ENCODE results near the gene OTX2. TPM values are rescaled to one million over a fixed set of nuclear protein-coding genes. Genes with fewer than 3 reads are reported as not detected.

The OTX2 gene
- total RNA-seq, 4 donors from 2014 or later, result not detected

- intact Hi-C loops (cut with DNase I), result no loop called here
- Histone ChIP-seq H3K4me3 (replicated peaks in 1 of 3) (no peak overlapping the region), H3K4me1 (peaks cover 3 to 24% of the 10 kb centered on the region in 2 donors), H3K9me3 (no peaks in the 10 kb centered on the region), H3K27ac (no peak overlapping the region), H3K27me3 (peaks cover 60% of the 10 kb centered on the region), H3K36me3 (no peaks in the 10 kb centered on the region)
- no peak for DNase-seq
- TF ChIP-seq POLR2A (IDR thresholded peaks at IDR 0.05) (no peak), CTCF (IDR thresholded peaks at IDR 0.05) (no peak)
- WGBS, 2 donors, result 12 to 19% methylated on average over 5 of the region's 5 CpGs
Observed at GRCh38 chr14:56799343-56799645, 11.0 kb downstream of the OTX2 start.

- DNase-seq, result no peak
- no peak overlapping the region for H3K4me3 ChIP-seq (replicated peaks in 1 of 3)
- no peaks in the 10 kb centered on the region for H3K36me3 ChIP-seq
- no peak overlapping the region for H3K27ac ChIP-seq
- H3K9me3 ChIP-seq, result no peaks in the 10 kb centered on the region
- peaks cover 5 to 25% of the 10 kb centered on the region in 2 donors for H3K4me1 ChIP-seq
- H3K27me3 ChIP-seq, result peaks cover 58% of the 10 kb centered on the region
- WGBS, 2 donors, result 11 to 19% methylated on average over 27 to 32 of the region's 41 CpGs
- intact Hi-C loops (cut with DNase I), result no loop called here
- TF ChIP-seq POLR2A (IDR thresholded peaks at IDR 0.05) (no peak), CTCF (IDR thresholded peaks at IDR 0.05) (no peak)
Observed at GRCh38 chr14:56798447-56799342, 11.6 kb downstream of the OTX2 start.

GRCh38 chr14:56797569-56798446 is 12.5 kb downstream of the OTX2 start:
- no peak for TF ChIP-seq CTCF (IDR thresholded peaks at IDR 0.05)
- TF ChIP-seq POLR2A (IDR thresholded peaks at IDR 0.05), result no peak
- Histone ChIP-seq H3K9me3 (no peaks in the 10 kb centered on the region), H3K4me3 (replicated peaks in 1 of 3) (no peak overlapping the region), H3K36me3 (no peaks in the 10 kb centered on the region), H3K4me1 (peaks cover 5 to 25% of the 10 kb centered on the region in 2 donors), H3K27me3 (peaks cover 54% of the 10 kb centered on the region), H3K27ac (no peak overlapping the region)
- WGBS, 2 donors, result 3 to 5% methylated on average over 18 to 34 of the region's 77 CpGs
- intact Hi-C loops (cut with DNase I), result no loop called here
- no peak for DNase-seq

- DNase-seq, result no peak
Observed at GRCh38 chr14:56797003-56797568, 13.2 kb downstream of the OTX2 start.

GRCh38 chr14:56796259-56796658 is 14.0 kb downstream of the OTX2 start:
- H3K4me3 ChIP-seq (replicated peaks in 1 of 3), result no peak overlapping the region
- H3K27me3 ChIP-seq, result peaks cover 56% of the 10 kb centered on the region
- no peak for DNase-seq
- no peaks in the 10 kb centered on the region for H3K9me3 ChIP-seq
- intact Hi-C loops (cut with DNase I), result no loop called here
- no peak overlapping the region for H3K27ac ChIP-seq
- WGBS, 2 donors, result 24 to 27% methylated on average over 4 of the region's 4 CpGs
- no peak for TF ChIP-seq POLR2A (IDR thresholded peaks at IDR 0.05)
- TF ChIP-seq CTCF (IDR thresholded peaks at IDR 0.05), result no peak
- no peaks in the 10 kb centered on the region for H3K36me3 ChIP-seq
- peaks cover 5 to 25% of the 10 kb centered on the region in 2 donors for H3K4me1 ChIP-seq

More at GRCh38 chr14:56797003-56797568, 13.2 kb downstream of the OTX2 start:
- intact Hi-C loops (cut with DNase I), result no loop called here
- 13 to 15% methylated on average over 23 of the region's 23 CpGs for WGBS, 2 donors
- Histone ChIP-seq H3K4me3 (replicated peaks in 1 of 3) (no peak overlapping the region), H3K27me3 (peaks cover 56% of the 10 kb centered on the region), H3K27ac (no peak overlapping the region), H3K4me1 (peaks cover 5 to 25% of the 10 kb centered on the region in 2 donors), H3K9me3 (no peaks in the 10 kb centered on the region), H3K36me3 (no peaks in the 10 kb centered on the region)
- TF ChIP-seq POLR2A (IDR thresholded peaks at IDR 0.05), result no peak

Data from thyroid gland (tissue), 4 donors.